HepG2 (cell line): ENCODE measurements around the gene HS6ST2. TPM values are rescaled to one million over a fixed set of nuclear protein-coding genes. Genes with fewer than 3 reads are reported as not detected.

Experiments
- ATAC-seq: fragments of 200-7000 bp; cut with Tn5 transposase; 3 replicates; pipeline ENCODE4 v1.9.1; 2020; ENCODE audit warnings: mild to moderate bottlenecking, moderate library complexity
- BruUV-seq: library from RNA; stranded (reverse); fragments of 400-500 nt; replicated peaks from 2 replicates; lab custom pipeline; 2021; lab: Mats Ljungman, UMichigan
- CTCF ChIA-PET: fragments of 300-600 bp; formaldehyde crosslinking; extraction: SDS; loops from one replicate; lab custom pipeline; 2021; ENCODE audit warnings: low total read pairs, inconsistent platforms, low intra/inter-chr PET ratio; lab: Yijun Ruan, JAX
- POLR2A ChIA-PET: fragments of 350-600 bp; sonication (Branson Sonifier 250); formaldehyde crosslinking; loops from one replicate; lab custom pipeline; 2020; ENCODE audit warnings: antibody characterized with exemption, inconsistent platforms; lab: Yijun Ruan, JAX
- DNase-seq: peaks from one replicate; pipeline ENCODE4 v3.0.0-alpha.2; 2015; ENCODE audit warnings: low spot score
- FAIRE-seq: peaks from 3 replicates; lab custom pipeline; 2011; peaks lifted over from hg19 to GRCh38; lab: Jason Lieb, UNC
- H2AFZ ChIP-seq: one replicate; pipeline ENCODE4 v1.6.1; 2011; ENCODE audit warnings: low read length, inconsistent platforms
- H3K27ac ChIP-seq: fragments of 300-600 bp; 3 replicates; pipeline ENCODE4 v1.8.0; 2011; ENCODE audit warnings: mixed run types, mild to moderate bottlenecking, mixed read lengths, low read length, inconsistent platforms; ENCODE audit not compliant: insufficient read depth; ENCODE audit errors: extremely low read length
- H3K27me3 ChIP-seq, 2 experiments: fragments of 200-600 bp in 1 of 2; 2 replicates in 1 of 2; 3 replicates in 1 of 2; pipeline versions ENCODE4 v1.6.0 to v1.8.0; 2011; ENCODE audit warnings: low read length in 2 of 2, mild to moderate bottlenecking in 2 of 2, moderate library complexity in 2 of 2, inconsistent platforms in 1 of 2; ENCODE audit not compliant: insufficient read depth in 2 of 2, control insufficient read depth in 1 of 2
- H3K36me3 ChIP-seq, 2 experiments: fragments of 200-600 bp in 1 of 2; replicated peaks in 1 of 2; 2 replicates in 1 of 2; 3 replicates in 1 of 2; pipeline versions ENCODE4 v1.5.1 to v1.8.0; 2011; ENCODE audit warnings: low read length in 2 of 2, inconsistent platforms in 1 of 2; ENCODE audit not compliant: insufficient read depth in 2 of 2, control insufficient read depth in 1 of 2
- H3K4me1 ChIP-seq: 2 replicates; pipeline ENCODE4 v1.5.1; 2012; ENCODE audit warnings: low read length, inconsistent platforms; ENCODE audit not compliant: insufficient read depth
- H3K4me2 ChIP-seq: 2 replicates; pipeline ENCODE4 v1.6.0; 2011; ENCODE audit warnings: low read depth, low read length, inconsistent platforms
- H3K4me3 ChIP-seq, 3 experiments: fragments of 200-600 bp in 1 of 3; sonication (generic), shearing (Covaris generic) in 1 of 3; replicated peaks in 1 of 3; 2 replicates each; pipeline ENCODE4 v1.5.1; 2011 to 2016; ENCODE audit warnings: low read length in 3 of 3, inconsistent platforms in 2 of 3, low read depth in 2 of 3, mild to moderate bottlenecking in 2 of 3, control low read depth in 1 of 3, mixed read lengths in 1 of 3; ENCODE audit not compliant: insufficient read depth in 1 of 3
- H3K79me2 ChIP-seq: one replicate; pipeline ENCODE4 v1.6.1; 2011; ENCODE audit warnings: low read length, inconsistent platforms; ENCODE audit not compliant: insufficient read depth
- H3K9ac ChIP-seq: 2 replicates; pipeline ENCODE4 v1.6.0; 2011; ENCODE audit warnings: mild to moderate bottlenecking, low read depth, low read length, inconsistent platforms; ENCODE audit not compliant: insufficient read depth
- H3K9me3 ChIP-seq: 2 replicates; pipeline ENCODE4 v1.5.1; 2012; ENCODE audit warnings: mild to moderate bottlenecking, low read length
- H4K20me1 ChIP-seq: 2 replicates; pipeline ENCODE4 v1.6.0; 2011; ENCODE audit warnings: inconsistent platforms, mild to moderate bottlenecking, low read length, moderate library complexity; ENCODE audit not compliant: insufficient read depth
- ATF7 ChIP-seq, 2 experiments: fragments of 450-650 bp in 1 of 2; sonication (generic) in 1 of 2; formaldehyde crosslinking in 1 of 2; IDR thresholded peaks; 2 replicates each; pipeline versions ENCODE4 v1.4.0 to v1.6.1; 2016 to 2020; ENCODE audit warnings: antibody characterized with exemption in 1 of 2, mild to moderate bottlenecking in 1 of 2, missing genetic modification reagents in 1 of 2
- CBFB ChIP-seq: sonication (generic); formaldehyde crosslinking; IDR thresholded peaks from 2 replicates; pipeline ENCODE4 v1.4.0; 2020; ENCODE audit warnings: missing genetic modification reagents
- CEBPG ChIP-seq: IDR thresholded peaks from 2 replicates; pipeline ENCODE4 v1.6.1; 2016
- HOXA7 ChIP-seq: sonication (generic); formaldehyde crosslinking; IDR thresholded peaks from 2 replicates; pipeline ENCODE4 v1.8.1; 2022; ENCODE audit warnings: mild to moderate bottlenecking, missing genetic modification reagents, moderate library complexity
- KMT2B ChIP-seq: IDR thresholded peaks from 2 replicates; pipeline ENCODE4 v1.6.1; 2016; ENCODE audit warnings: missing genetic modification reagents, missing compliant biosample characterization
- MAFF ChIP-seq: IDR thresholded peaks from 2 replicates; pipeline ENCODE4 v1.6.1; 2011; ENCODE audit warnings: low read depth, low read length, improper control_type of control experiment
- RARA ChIP-seq: IDR thresholded peaks from 2 replicates; pipeline ENCODE4 v1.6.1; 2016; ENCODE audit warnings: missing genetic modification reagents, missing compliant biosample characterization
- SCMH1 ChIP-seq: sonication (generic); formaldehyde crosslinking; IDR thresholded peaks from 2 replicates; pipeline ENCODE4 v1.9.0; 2021; ENCODE audit warnings: missing genetic modification reagents, mild to moderate bottlenecking, borderline replicate concordance
- SRSF9 ChIP-seq: fragments of 200-400 bp; formaldehyde crosslinking; IDR thresholded peaks from 2 replicates; pipeline ENCODE4 v1.6.1; 2018; ENCODE audit warnings: borderline replicate concordance, mild to moderate bottlenecking, low read depth, low read length; ENCODE audit not compliant: insufficient read depth, poor library complexity, severe bottlenecking
- ZNF180 ChIP-seq: sonication (generic); formaldehyde crosslinking; IDR thresholded peaks from 2 replicates; pipeline ENCODE4 v1.4.0; 2020; ENCODE audit warnings: low read depth, missing genetic modification reagents, borderline replicate concordance
- ZNF263 ChIP-seq: sonication (generic); formaldehyde crosslinking; IDR thresholded peaks from 2 replicates; pipeline ENCODE4 v1.4.0; 2020; ENCODE audit warnings: missing genetic modification reagents
- ZNF550 ChIP-seq: sonication (generic); formaldehyde crosslinking; IDR thresholded peaks from 2 replicates; pipeline ENCODE4 v1.4.0; 2020; ENCODE audit warnings: mild to moderate bottlenecking, missing genetic modification reagents, borderline replicate concordance
- ZNF672 ChIP-seq: sonication (generic); formaldehyde crosslinking; IDR thresholded peaks from 2 replicates; pipeline ENCODE4 v1.8.1; 2022; ENCODE audit warnings: missing genetic modification reagents
- ZNF713 ChIP-seq: sonication (generic); formaldehyde crosslinking; IDR thresholded peaks from 2 replicates; pipeline ENCODE4 v1.4.0; 2020; ENCODE audit warnings: mild to moderate bottlenecking, missing genetic modification reagents
- ZNF761 ChIP-seq: sonication (generic); formaldehyde crosslinking; conservative IDR thresholded peaks from 2 replicates; pipeline ENCODE4 v1.4.0; 2020; ENCODE audit warnings: mild to moderate bottlenecking, missing genetic modification reagents
- WGBS: methylation state at CpG from one replicate; pipeline ENCODE4 v1.1.6; 2017; ENCODE audit warnings: low lambda C conversion rate; 5-methylcytosine and 5-hydroxymethylcytosine counted together
- in situ Hi-C: cut with HindIII; loops from 2 replicates; pipeline ENCODE4 v1.10.0; 2017; ENCODE audit warnings: low pct_unique_long_range_greater_than_20kb; ENCODE audit not compliant: extremely low pct_ligation_motif_present
- intact Hi-C: fragments of 100-400 bp; cut with micrococcal nuclease; formaldehyde crosslinking; loops from one replicate; pipeline ENCODE4 v1.10.0; 2022; ENCODE audit not compliant: unreplicated experiment
- polyA plus RNA-seq, 8 experiments: library from polyadenylated mRNA; depleted of rRNA in 3 of 8; stranded (reverse) in 7 of 8; unstranded in 1 of 8; fragments of >200 nt; fragmentation: Illumina TruSeq in 4 of 8; extraction: Trizol in 4 of 8; gene quantifications; 2 replicates each; pipeline versions ENCODE4 v1.2.1 to v1.2.3, GENCODE V29; 2011 to 2016; ENCODE audit warnings: low read depth in 4 of 8, missing spikeins in 1 of 8, mixed read lengths in 1 of 8; ENCODE audit not compliant: insufficient read depth in 1 of 8
- total RNA-seq, 5 experiments: library from RNA; depleted of rRNA; stranded (reverse); fragments of >200 nt; fragmentation: Illumina TruSeq; extraction: Trizol; gene quantifications; 2 replicates each; pipeline ENCODE4 v1.2.3, GENCODE V29; 2016; ENCODE audit warnings: low read depth in 1 of 5
- TF ChIP-seq, protein P1 (sequence below): sonication (generic); formaldehyde crosslinking; IDR thresholded peaks from 2 replicates; pipeline ENCODE4 v1.4.0; 2020; ENCODE audit warnings: missing genetic modification reagents, mild to moderate bottlenecking, borderline replicate concordance
- TF ChIP-seq, protein P2 (sequence below): sonication (generic); formaldehyde crosslinking; conservative IDR thresholded peaks from 2 replicates; pipeline ENCODE4 v1.8.0; 2022; ENCODE audit warnings: missing genetic modification reagents
- TF ChIP-seq, protein P3 (sequence below): sonication (generic); formaldehyde crosslinking; IDR thresholded peaks from 2 replicates; pipeline ENCODE4 v1.4.0; 2020; ENCODE audit warnings: mild to moderate bottlenecking, missing genetic modification reagents

HS6ST2 gene
- total and polyA plus RNA-seq, 2 of the 13 experiments (the other 11 are each of a cell fraction or from before 2014, with no cell fraction given), result 0.05 TPM; not detected in 1

GRCh38 chrX:132669142-132669541 lies 289.3 kb downstream of the HS6ST2 start:
- H3K4me3 ChIP-seq, result no peak overlapping the region
- 83% methylated on average over 4 of the region's 4 CpGs for WGBS

More at GRCh38 chrX:132669142-132669541, 289.3 kb downstream of the HS6ST2 start:
- Histone ChIP-seq H3K4me1 (no peaks in the 10 kb centered on the region), H3K4me2 (no peak overlapping the region), H3K27ac (no peak overlapping the region), H3K9ac (no peak overlapping the region), H3K9me3 (no peaks in the 10 kb centered on the region), H4K20me1 (no peaks in the 10 kb centered on the region), H3K79me2 (no peaks in the 10 kb centered on the region), H3K27me3 (no peaks in the 10 kb centered on the region; a peak in 1 of 5 replicates), H3K36me3 (no peaks in the 10 kb centered on the region), H2AFZ (no peak overlapping the region)
- ChIA-PET POLR2A (no interaction called here), CTCF (no interaction called here)
- TF ChIP-seq MAFF (no peak), HOXA7 (CRISPR knock-in tag) (no peak), ATF7 (IDR thresholded peaks at IDR 0.05) (no peak), ATF7 (CRISPR knock-in tag; IDR thresholded peaks at IDR 0.05) (no peak), ZNF713 (no peak), SCMH1 (no peak), KMT2B (CRISPR knock-in tag) (no peak), ZNF550 (no peak), ZNF263 (CRISPR knock-in tag) (no peak), RARA (CRISPR knock-in tag) (no peak), ZNF761 (CRISPR knock-in tag) (no peak), CEBPG (no peak), ZNF180 (CRISPR knock-in tag) (no peak), CBFB (no peak), ZNF672 (CRISPR knock-in tag) (no peak), SRSF9 (no peak)
- TF ChIP-seq, protein P1, sequence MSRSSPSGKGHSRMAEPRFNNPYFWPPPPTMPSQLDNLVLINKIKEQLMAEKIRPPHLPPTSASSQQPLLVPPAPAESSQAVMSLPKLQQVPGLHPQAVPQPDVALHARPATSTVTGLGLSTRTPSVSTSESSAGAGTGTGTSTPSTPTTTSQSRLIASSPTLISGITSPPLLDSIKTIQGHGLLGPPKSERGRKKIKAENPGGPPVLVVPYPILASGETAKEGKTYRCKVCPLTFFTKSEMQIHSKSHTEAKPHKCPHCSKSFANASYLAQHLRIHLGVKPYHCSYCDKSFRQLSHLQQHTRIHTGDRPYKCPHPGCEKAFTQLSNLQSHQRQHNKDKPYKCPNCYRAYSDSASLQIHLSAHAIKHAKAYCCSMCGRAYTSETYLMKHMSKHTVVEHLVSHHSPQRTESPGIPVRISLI, result no peak
- TF ChIP-seq, protein P2, sequence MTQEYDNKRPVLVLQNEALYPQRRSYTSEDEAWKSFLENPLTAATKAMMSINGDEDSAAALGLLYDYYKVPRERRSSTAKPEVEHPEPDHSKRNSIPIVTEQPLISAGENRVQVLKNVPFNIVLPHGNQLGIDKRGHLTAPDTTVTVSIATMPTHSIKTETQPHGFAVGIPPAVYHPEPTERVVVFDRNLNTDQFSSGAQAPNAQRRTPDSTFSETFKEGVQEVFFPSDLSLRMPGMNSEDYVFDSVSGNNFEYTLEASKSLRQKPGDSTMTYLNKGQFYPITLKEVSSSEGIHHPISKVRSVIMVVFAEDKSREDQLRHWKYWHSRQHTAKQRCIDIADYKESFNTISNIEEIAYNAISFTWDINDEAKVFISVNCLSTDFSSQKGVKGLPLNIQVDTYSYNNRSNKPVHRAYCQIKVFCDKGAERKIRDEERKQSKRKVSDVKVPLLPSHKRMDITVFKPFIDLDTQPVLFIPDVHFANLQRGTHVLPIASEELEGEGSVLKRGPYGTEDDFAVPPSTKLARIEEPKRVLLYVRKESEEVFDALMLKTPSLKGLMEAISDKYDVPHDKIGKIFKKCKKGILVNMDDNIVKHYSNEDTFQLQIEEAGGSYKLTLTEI (CRISPR knock-in tag), result no peak
- TF ChIP-seq, protein P3, sequence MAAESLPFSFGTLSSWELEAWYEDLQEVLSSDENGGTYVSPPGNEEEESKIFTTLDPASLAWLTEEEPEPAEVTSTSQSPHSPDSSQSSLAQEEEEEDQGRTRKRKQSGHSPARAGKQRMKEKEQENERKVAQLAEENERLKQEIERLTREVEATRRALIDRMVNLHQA (CRISPR knock-in tag), result no peak
- in situ Hi-C loops (no loop called here), intact Hi-C loops (no loop called here)
- DNase-seq, result no peak
- BruUV-seq, result no TSS peak
- no peak for ATAC-seq
- FAIRE-seq, result no peak
